ENCODE results near the gene DGCR2.
"Not testable (repeated sequence)": the region's sequence is repeated elsewhere in the genome, so short reads cannot be mapped to it uniquely, and the experiment has no call there.

The DGCR2 gene

DNA sequence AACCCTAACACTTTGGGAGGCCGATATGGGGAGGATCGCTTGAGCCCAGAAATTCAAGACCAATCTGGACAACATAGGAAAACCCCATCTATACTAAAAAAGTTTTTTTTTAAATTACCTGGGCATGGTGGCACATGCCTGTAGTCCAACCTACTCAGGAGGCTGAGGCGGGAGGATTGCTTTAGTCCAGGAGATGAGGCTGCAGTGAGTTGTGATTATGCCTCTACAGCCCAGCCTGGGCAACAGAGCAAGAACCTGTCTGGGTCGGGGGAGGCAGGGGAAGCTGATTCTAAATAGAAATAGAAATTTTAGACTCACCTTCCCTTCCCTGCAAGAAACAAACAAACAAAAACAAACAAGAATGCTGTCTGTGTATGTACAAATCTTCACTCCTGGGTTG, 133.3 kb downstream of the DGCR2 start:
- H3F3A ChIP-seq (ENCODE audit: insufficient read depth, low read length), result no peaks in the 10 kb centered on the region
- H3K27me3 ChIP-seq (replicated peaks; ENCODE audit: insufficient read depth, low read length), result peaks cover 22% of the 10 kb centered on the region
- no peaks in the 10 kb centered on the region for H3K9me3 ChIP-seq (replicated peaks; ENCODE audit: insufficient read depth, low read length)
- H3K4me3 ChIP-seq (ENCODE audit: low read length), result no peak overlapping the region
- H3K4me2 ChIP-seq (ENCODE audit: low read depth, low read length), result no peak overlapping the region
- no peaks in the 10 kb centered on the region for H4K20me1 ChIP-seq (ENCODE audit: insufficient read depth, low read length)
- H3K9me2 ChIP-seq (replicated peaks; ENCODE audit: insufficient read depth, low read length), result no peaks in the 10 kb centered on the region
- no peak overlapping the region for H3K27ac ChIP-seq (ENCODE audit: low read length)
- no peaks in the 10 kb centered on the region for H3K79me2 ChIP-seq (ENCODE audit: low read length)
- no peak overlapping the region for H3K9ac ChIP-seq (ENCODE audit: low read length)
- H3K4me1 ChIP-seq (ENCODE audit: low read length), result peaks cover 4% of the 10 kb centered on the region; the same call in 1 of the 2 replicates
- no peak overlapping the region for H2AFZ ChIP-seq (ENCODE audit: low read length)
- no peak for DNase-seq
- TF ChIP-seq, protein P1, sequence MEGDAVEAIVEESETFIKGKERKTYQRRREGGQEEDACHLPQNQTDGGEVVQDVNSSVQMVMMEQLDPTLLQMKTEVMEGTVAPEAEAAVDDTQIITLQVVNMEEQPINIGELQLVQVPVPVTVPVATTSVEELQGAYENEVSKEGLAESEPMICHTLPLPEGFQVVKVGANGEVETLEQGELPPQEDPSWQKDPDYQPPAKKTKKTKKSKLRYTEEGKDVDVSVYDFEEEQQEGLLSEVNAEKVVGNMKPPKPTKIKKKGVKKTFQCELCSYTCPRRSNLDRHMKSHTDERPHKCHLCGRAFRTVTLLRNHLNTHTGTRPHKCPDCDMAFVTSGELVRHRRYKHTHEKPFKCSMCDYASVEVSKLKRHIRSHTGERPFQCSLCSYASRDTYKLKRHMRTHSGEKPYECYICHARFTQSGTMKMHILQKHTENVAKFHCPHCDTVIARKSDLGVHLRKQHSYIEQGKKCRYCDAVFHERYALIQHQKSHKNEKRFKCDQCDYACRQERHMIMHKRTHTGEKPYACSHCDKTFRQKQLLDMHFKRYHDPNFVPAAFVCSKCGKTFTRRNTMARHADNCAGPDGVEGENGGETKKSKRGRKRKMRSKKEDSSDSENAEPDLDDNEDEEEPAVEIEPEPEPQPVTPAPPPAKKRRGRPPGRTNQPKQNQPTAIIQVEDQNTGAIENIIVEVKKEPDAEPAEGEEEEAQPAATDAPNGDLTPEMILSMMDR (IDR thresholded peaks at IDR 0.05; ENCODE audit: low read length), result no peak
- TF ChIP-seq EZH2phosphoT487 (IDR thresholded peaks at IDR 0.05; ENCODE audit: low read length) (no peak), EZH2 (optimal IDR thresholded peaks at IDR 0.05; ENCODE audit: low read depth, low read length) (no peak)
- no peaks in the 10 kb centered on the region for H3K36me3 ChIP-seq (replicated peaks; ENCODE audit: insufficient read depth, low read length)

DNA sequence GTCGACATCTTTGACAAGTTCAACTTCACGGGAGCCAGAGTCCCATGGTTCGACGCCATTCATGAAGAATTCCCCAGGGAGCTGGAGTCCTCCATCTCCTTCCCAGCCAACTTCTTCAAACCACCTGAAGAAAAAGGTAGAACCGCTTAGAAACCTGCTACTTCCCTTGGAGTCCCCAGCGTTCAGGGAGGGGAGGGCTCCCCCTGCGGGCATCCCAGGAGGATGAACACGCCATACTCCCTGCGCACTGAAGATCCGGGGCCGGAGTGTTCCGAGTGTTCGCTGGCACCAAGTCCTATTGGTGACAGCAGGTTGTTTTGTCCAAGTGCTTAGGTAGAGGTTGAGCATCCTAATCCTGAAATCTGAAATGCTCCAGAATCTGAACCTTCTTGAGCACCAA, 134.4 kb downstream of the DGCR2 start:
- H3F3A ChIP-seq (ENCODE audit: insufficient read depth, low read length), result no peaks in the 10 kb centered on the region
- peaks cover 10% of the 10 kb centered on the region; the same call in 1 of the 2 replicates for H3K27me3 ChIP-seq (replicated peaks; ENCODE audit: insufficient read depth, low read length)
- H3K9me3 ChIP-seq (replicated peaks; ENCODE audit: insufficient read depth, low read length), result no peaks in the 10 kb centered on the region
- TF ChIP-seq EZH2phosphoT487 (IDR thresholded peaks at IDR 0.05; ENCODE audit: low read length) (no peak), EZH2 (optimal IDR thresholded peaks at IDR 0.05; ENCODE audit: low read depth, low read length) (no peak)
- TF ChIP-seq, protein P1 (IDR thresholded peaks at IDR 0.05; ENCODE audit: low read length), result peak; percentile 29
- H3K36me3 ChIP-seq (replicated peaks; ENCODE audit: insufficient read depth, low read length), result no peaks in the 10 kb centered on the region
- no peak for DNase-seq
- no peaks in the 10 kb centered on the region for H3K9me2 ChIP-seq (replicated peaks; ENCODE audit: insufficient read depth, low read length)
- no peak overlapping the region for H2AFZ ChIP-seq (ENCODE audit: low read length)
- H3K9ac ChIP-seq (ENCODE audit: low read length), result no peak overlapping the region
- H3K4me2 ChIP-seq (ENCODE audit: low read depth, low read length), result no peak overlapping the region
- H3K27ac ChIP-seq (ENCODE audit: low read length), result no peak overlapping the region
- H3K4me3 ChIP-seq (ENCODE audit: low read length), result no peak overlapping the region
- no peaks in the 10 kb centered on the region for H4K20me1 ChIP-seq (ENCODE audit: insufficient read depth, low read length)
- peaks cover 4% of the 10 kb centered on the region; the same call in 1 of the 2 replicates for H3K4me1 ChIP-seq (ENCODE audit: low read length)
- no peaks in the 10 kb centered on the region for H3K79me2 ChIP-seq (ENCODE audit: low read length)

DNA sequence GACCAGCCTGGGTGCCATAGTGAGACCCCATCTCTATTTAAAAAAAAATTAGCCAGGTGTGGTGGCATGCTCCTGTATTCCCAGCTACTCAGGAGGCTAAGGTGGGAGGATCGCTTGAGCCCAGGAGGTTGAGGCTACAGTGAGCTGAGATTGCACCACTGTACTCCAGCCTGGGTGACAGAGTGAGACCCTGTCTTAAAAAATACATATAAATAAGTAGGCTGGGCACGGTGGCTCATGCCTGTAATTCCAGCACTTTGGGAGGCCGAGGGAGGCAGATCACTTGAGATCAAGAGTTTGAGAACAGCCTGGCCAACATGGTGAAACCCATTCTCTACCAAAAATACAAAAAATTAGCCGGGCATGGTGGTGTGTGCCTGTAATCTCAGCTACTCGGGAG, 135.1 kb downstream of the DGCR2 start:
- H3K4me1 ChIP-seq (ENCODE audit: low read length); H3K27me3 ChIP-seq (replicated peaks; ENCODE audit: insufficient read depth, low read length); H2AFZ ChIP-seq (ENCODE audit: low read length); H3K9ac ChIP-seq (ENCODE audit: low read length); H3K36me3 ChIP-seq (replicated peaks; ENCODE audit: insufficient read depth, low read length); H4K20me1 ChIP-seq (ENCODE audit: insufficient read depth, low read length); H3K79me2 ChIP-seq (ENCODE audit: low read length); DNase-seq; H3F3A ChIP-seq (ENCODE audit: insufficient read depth, low read length); H3K9me2 ChIP-seq (replicated peaks; ENCODE audit: insufficient read depth, low read length); H3K4me2 ChIP-seq (ENCODE audit: low read depth, low read length); H3K9me3 ChIP-seq (replicated peaks; ENCODE audit: insufficient read depth, low read length); H3K27ac ChIP-seq (ENCODE audit: low read length); H3K4me3 ChIP-seq (ENCODE audit: low read length): not testable (repeated sequence)
